ENCODE measurements around the gene CST9L. TPM values are rescaled to one million over a fixed set of nuclear protein-coding genes. Genes with fewer than 3 reads are reported as not detected.

CST9L gene
- total RNA-seq, 4 donors from 2014 or later = not detected

- in situ Hi-C loops (cut with MboI; ENCODE audit: low pct_ligation_motif_present in 1 of 4, low pct_unique_long_range_greater_than_20kb in 1 of 4, low sequenced_read_pairs in 3 of 4) = loop anchor here in 1 of 4 donors (25.0 kb wide), 1 partner anchor 101 kb away; the partner anchor contains the start of gene CST11
- H3K4me1 ChIP-seq = no peaks in the 10 kb centered on the region
- H3K27ac ChIP-seq = no peak overlapping the region
- TF ChIP-seq EP300 (IDR thresholded peaks at IDR 0.05; ENCODE audit: low read depth) (no peak), CTCF (IDR thresholded peaks at IDR 0.05) (no peak), POLR2AphosphoS5 (IDR thresholded peaks at IDR 0.05) (no peak), POLR2A (IDR thresholded peaks at IDR 0.05) (no peak)
- WGBS, 2 donors (ENCODE audit: low coverage in 1 of 2) = 78% methylated on average over 1 of the region's 1 CpG; no CpG with 5 or more reads in 1 of the 2 donors
- DNase-seq = no peak
- peaks cover 8 to 9% of the 10 kb centered on the region in 2 donors for H3K9me3 ChIP-seq
- intact Hi-C loops (cut with DNase I; ENCODE audit: low total_unique reads) = no loop called here
- H3K4me3 ChIP-seq = no peak overlapping the region
- H3K27me3 ChIP-seq = no peaks in the 10 kb centered on the region
- no peaks in the 10 kb centered on the region for H3K36me3 ChIP-seq
Observed at GRCh38 chr20:23562721-23563342, 5.5 kb downstream of the CST9L start.

- TF ChIP-seq CTCF (IDR thresholded peaks at IDR 0.05) (no peak), EP300 (IDR thresholded peaks at IDR 0.05; ENCODE audit: low read depth) (no peak), POLR2AphosphoS5 (IDR thresholded peaks at IDR 0.05) (no peak), POLR2A (IDR thresholded peaks at IDR 0.05) (no peak)
- Histone ChIP-seq H3K27ac (no peak overlapping the region), H3K9me3 (peaks cover 0 to 5% of the 10 kb centered on the region in 2 donors), H3K36me3 (no peaks in the 10 kb centered on the region), H3K4me3 (no peak overlapping the region), H3K4me1 (no peaks in the 10 kb centered on the region), H3K27me3 (no peaks in the 10 kb centered on the region)
- 20 to 39% methylated on average over 1 of the region's 1 CpG for WGBS, 2 donors (ENCODE audit: low coverage in 1 of 2)
- in situ Hi-C loops (cut with MboI; ENCODE audit: low pct_ligation_motif_present in 1 of 4, low pct_unique_long_range_greater_than_20kb in 1 of 4, low sequenced_read_pairs in 3 of 4) (loop anchor here in 1 of 4 donors (25.0 kb wide), 1 partner anchor 92 kb away; the partner anchor contains the start of gene CST11), intact Hi-C loops (cut with DNase I; ENCODE audit: low total_unique reads) (no loop called here)
- DNase-seq = no peak
Observed at GRCh38 chr20:23554401-23554800, 13.9 kb downstream of the CST9L start.

GRCh38 chr20:23551786-23552185, 16.5 kb downstream of the CST9L start:
- Histone ChIP-seq H3K27ac (no peak overlapping the region), H3K27me3 (no peaks in the 10 kb centered on the region), H3K4me3 (no peak overlapping the region), H3K4me1 (no peaks in the 10 kb centered on the region), H3K36me3 (no peaks in the 10 kb centered on the region), H3K9me3 (no peaks in the 10 kb centered on the region)
- in situ Hi-C loops (cut with MboI; ENCODE audit: low pct_ligation_motif_present in 1 of 4, low pct_unique_long_range_greater_than_20kb in 1 of 4, low sequenced_read_pairs in 3 of 4) (loop anchor here in 1 of 4 donors (25.0 kb wide), 1 partner anchor 89 kb away; the partner anchor contains the start of gene CST11), intact Hi-C loops (cut with DNase I; ENCODE audit: low total_unique reads) (no loop called here)
- TF ChIP-seq CTCF (IDR thresholded peaks at IDR 0.05) = no peak
- no peak for DNase-seq

GRCh38 chr20:23551383-23551782, 16.9 kb downstream of the CST9L start:
- Histone ChIP-seq H3K36me3 (no peaks in the 10 kb centered on the region), H3K4me3 (no peak overlapping the region), H3K9me3 (no peaks in the 10 kb centered on the region), H3K4me1 (no peaks in the 10 kb centered on the region), H3K27ac (no peak overlapping the region), H3K27me3 (no peaks in the 10 kb centered on the region)
- DNase-seq = no peak
- TF ChIP-seq EP300 (IDR thresholded peaks at IDR 0.05; ENCODE audit: low read depth) = no peak
- in situ Hi-C loops (cut with MboI; ENCODE audit: low pct_ligation_motif_present in 1 of 4, low pct_unique_long_range_greater_than_20kb in 1 of 4, low sequenced_read_pairs in 3 of 4) (loop anchor here in 1 of 4 donors (25.0 kb wide), 1 partner anchor 89 kb away; the partner anchor contains the start of gene CST11), intact Hi-C loops (cut with DNase I; ENCODE audit: low total_unique reads) (no loop called here)

GRCh38 chr20:23550227-23550626, 18.1 kb downstream of the CST9L start:
- in situ Hi-C loops (cut with MboI; ENCODE audit: low pct_ligation_motif_present in 1 of 4, low pct_unique_long_range_greater_than_20kb in 1 of 4, low sequenced_read_pairs in 3 of 4) (loop anchor here in 1 of 4 donors (25.0 kb wide), 1 partner anchor 88 kb away; the partner anchor contains the start of gene CST11), intact Hi-C loops (cut with DNase I; ENCODE audit: low total_unique reads) (no loop called here)
- Histone ChIP-seq H3K27me3 (no peaks in the 10 kb centered on the region), H3K9me3 (no peaks in the 10 kb centered on the region), H3K4me1 (no peaks in the 10 kb centered on the region), H3K36me3 (no peaks in the 10 kb centered on the region), H3K27ac (no peak overlapping the region), H3K4me3 (no peak overlapping the region)
- TF ChIP-seq EP300 (IDR thresholded peaks at IDR 0.05; ENCODE audit: low read depth) (no peak), POLR2A (IDR thresholded peaks at IDR 0.05) (no peak), CTCF (IDR thresholded peaks at IDR 0.05) (no peak), POLR2AphosphoS5 (IDR thresholded peaks at IDR 0.05) (no peak)
- 69% methylated on average over 4 of the region's 4 CpGs; no CpG with 5 or more reads in 1 of the 2 donors for WGBS, 2 donors (ENCODE audit: low coverage in 1 of 2)
- no peak for DNase-seq
